Activated T-cell treated with anti-CD3 and anti-CD28 coated beads, Interleukin-2, amount 50 U/mL, for 72 hours (primary cell): ENCODE results near the gene GRK6. TPM values are rescaled to one million over a fixed set of nuclear protein-coding genes. Genes with fewer than 3 reads are reported as not detected.

Source experiments
- ATAC-seq, 2 donors: fragments of 150-1000 bp; cut with Tn5 transposase; replicated peaks in 1 of 2; 2 replicates each; pipeline ENCODE4 v1.10.0; 2021; ENCODE audit warnings: moderate library complexity in 2 of 2, mild to moderate bottlenecking in 1 of 2
- DNase-seq, 2 donors: peaks; one replicate each; pipeline ENCODE4 v3.0.0; 2021 to 2022; ENCODE audit warnings: mixed read lengths in 1 of 2
- H3K27ac Mint-ChIP-seq: one replicate; pipeline ENCODE4 v1.8.0; 2022; ENCODE audit warnings: mild to moderate bottlenecking, moderate library complexity, mixed read lengths
- H3K27me3 Mint-ChIP-seq: one replicate; pipeline ENCODE4 v1.8.0; 2022; ENCODE audit warnings: low read depth, mixed read lengths
- H3K36me3 Mint-ChIP-seq, 2 donors: one replicate each; pipeline ENCODE4 v1.8.0; 2022; ENCODE audit warnings: mixed read lengths in 2 of 2, mild to moderate bottlenecking in 1 of 2; ENCODE audit not compliant: insufficient read depth in 2 of 2
- H3K4me1 Mint-ChIP-seq: one replicate; pipeline ENCODE4 v1.8.0; 2022; ENCODE audit warnings: low read depth, mixed read lengths
- H3K4me3 Mint-ChIP-seq, 2 donors: one replicate each; pipeline ENCODE4 v1.8.0; 2022; ENCODE audit warnings: mild to moderate bottlenecking in 2 of 2, mixed read lengths in 2 of 2, moderate library complexity in 2 of 2
- H3K9me3 Mint-ChIP-seq, 2 donors: one replicate each; pipeline ENCODE4 v1.8.0; 2022; ENCODE audit warnings: mixed read lengths in 2 of 2
- total RNA-seq, 2 donors: library from RNA; stranded (reverse); gene quantifications; one replicate each; pipeline ENCODE4 v1.2.3, GENCODE V29; 2022

Gene GRK6
- total RNA-seq, 2 donors from 2014 or later, result 133 to 135 TPM

GRCh38 chr5:177389241-177390169 is 37.0 kb upstream of the GRK6 start:
- ATAC-seq, result peak; percentile 86
- H3K4me3 Mint-ChIP-seq, result peak overlapping the region; percentile 26 to 71
- no peaks in the 10 kb centered on the region for H3K27me3 Mint-ChIP-seq
- peak overlapping the region; percentile 75 for H3K27ac Mint-ChIP-seq
- H3K36me3 Mint-ChIP-seq, result no peaks in the 10 kb centered on the region
- no peaks in the 10 kb centered on the region for H3K9me3 Mint-ChIP-seq
- peaks cover 37% of the 10 kb centered on the region for H3K4me1 Mint-ChIP-seq
- peak; percentile 65 to 73 for DNase-seq

DNA sequence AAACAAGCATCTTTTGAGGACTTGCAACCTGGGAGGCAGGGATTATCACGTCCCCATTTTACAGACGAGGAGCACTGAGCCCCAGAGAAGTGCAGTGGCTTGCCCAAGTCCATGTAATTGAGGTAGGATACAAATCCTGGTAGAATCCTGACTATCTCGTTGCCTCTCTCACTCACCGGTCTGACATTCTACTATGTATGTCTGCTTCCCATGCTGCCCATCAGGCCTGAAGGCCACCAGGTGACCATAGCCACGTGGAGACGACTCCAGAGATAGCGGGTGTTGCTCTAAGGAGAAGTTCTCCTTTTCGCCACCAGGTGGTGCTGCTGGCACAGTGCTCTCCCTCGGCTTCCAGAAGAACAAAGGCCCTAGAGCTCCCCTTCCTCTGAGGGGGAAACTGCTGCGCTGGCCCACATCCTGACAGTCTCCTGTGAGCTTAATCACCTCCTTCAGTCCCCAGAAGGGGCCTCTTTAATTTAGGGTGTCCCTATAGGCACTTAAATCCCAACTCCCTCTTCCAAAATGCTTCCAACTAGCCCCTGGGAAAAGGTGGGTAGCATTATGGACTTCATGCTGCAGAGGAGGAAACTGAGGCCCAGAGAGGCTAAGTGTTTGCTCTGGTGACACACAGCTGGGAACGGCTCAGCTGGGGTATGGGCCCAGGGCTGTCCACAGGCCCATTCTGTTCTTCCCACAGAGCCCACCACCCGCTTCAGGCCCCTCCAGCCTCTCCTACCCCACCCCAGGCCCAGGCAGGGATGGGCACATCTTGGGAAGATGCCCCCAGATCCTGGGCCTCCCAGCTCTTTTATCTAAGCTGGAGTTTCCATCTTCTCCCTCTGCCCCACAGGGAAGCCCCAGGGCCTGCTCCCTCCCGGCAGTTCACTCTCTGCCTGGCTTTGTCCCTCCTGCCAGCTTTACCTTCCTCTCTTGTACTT is 35.8 kb upstream of the GRK6 start:
- peaks cover 37% of the 10 kb centered on the region for H3K4me1 Mint-ChIP-seq
- DNase-seq (peak; percentile 87 to 91), ATAC-seq (peak; percentile 59 to 63)
- H3K27ac Mint-ChIP-seq, result peak overlapping the region; percentile 78
- no peaks in the 10 kb centered on the region for H3K36me3 Mint-ChIP-seq
- H3K4me3 Mint-ChIP-seq, result peak overlapping the region; percentile 26 to 71
- H3K9me3 Mint-ChIP-seq, result no peaks in the 10 kb centered on the region
- H3K27me3 Mint-ChIP-seq, result no peaks in the 10 kb centered on the region

DNA sequence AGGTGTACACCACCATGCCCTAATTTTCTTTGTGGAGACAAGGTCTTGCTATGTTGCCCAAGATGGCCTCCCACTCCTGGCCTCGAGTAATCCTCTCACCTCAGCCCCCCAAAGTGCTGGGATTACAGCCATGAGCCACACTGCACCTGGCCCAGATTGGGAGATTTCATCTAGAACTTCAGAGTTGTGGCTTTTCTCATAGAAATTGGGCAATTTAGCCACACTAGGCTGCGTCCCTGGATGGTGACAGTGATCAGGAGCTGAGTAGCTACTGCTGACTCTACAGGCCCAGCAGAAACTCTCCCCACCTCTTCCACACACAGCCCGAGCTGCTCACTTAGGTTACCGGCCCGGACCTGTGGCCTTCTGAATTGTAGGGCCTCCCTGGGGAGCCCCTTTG is 33.7 kb upstream of the GRK6 start:
- Mint-ChIP-seq H3K9me3 (no peaks in the 10 kb centered on the region), H3K4me1 (peaks cover 37% of the 10 kb centered on the region), H3K27me3 (no peaks in the 10 kb centered on the region), H3K4me3 (no peak overlapping the region), H3K27ac (no peak overlapping the region), H3K36me3 (no peaks in the 10 kb centered on the region)
- no peak for ATAC-seq
- DNase-seq, result no peak

DNA sequence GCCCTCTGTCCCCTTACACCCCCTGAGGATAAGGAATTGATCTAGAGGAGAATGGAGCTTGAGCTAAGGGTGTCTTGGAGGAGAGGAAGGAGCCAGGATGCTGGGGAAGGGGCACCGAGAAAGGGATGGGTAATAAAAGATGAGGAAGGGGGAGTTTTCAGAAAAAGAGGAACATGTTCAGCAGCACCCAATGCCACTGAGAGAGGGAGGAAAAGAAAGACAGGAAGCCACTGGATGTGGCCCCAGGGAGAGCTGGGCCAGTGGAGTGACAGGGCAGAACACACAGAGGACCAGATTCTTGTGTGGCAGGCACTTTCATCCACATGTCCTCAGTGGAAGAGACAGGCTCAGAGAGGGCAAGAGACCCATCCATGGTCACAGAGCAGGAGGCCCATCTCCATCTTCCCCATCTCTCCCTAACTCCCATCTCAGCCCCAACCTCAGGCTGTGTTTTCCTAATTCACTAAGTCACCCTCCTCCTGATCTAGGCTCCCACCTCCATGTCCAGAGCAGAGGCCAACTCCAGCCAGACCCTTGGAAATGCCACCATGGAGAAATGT is 33.2 kb upstream of the GRK6 start:
- H3K36me3 Mint-ChIP-seq, result no peaks in the 10 kb centered on the region
- H3K9me3 Mint-ChIP-seq, result no peaks in the 10 kb centered on the region
- DNase-seq, result no peak
- H3K27me3 Mint-ChIP-seq, result no peaks in the 10 kb centered on the region
- H3K27ac Mint-ChIP-seq, result no peak overlapping the region
- no peak overlapping the region for H3K4me3 Mint-ChIP-seq
- no peak for ATAC-seq
- peaks cover 36% of the 10 kb centered on the region for H3K4me1 Mint-ChIP-seq

- Mint-ChIP-seq H3K27me3 (no peaks in the 10 kb centered on the region), H3K4me1 (peaks cover 29% of the 10 kb centered on the region), H3K27ac (no peak overlapping the region), H3K4me3 (no peak overlapping the region), H3K36me3 (no peaks in the 10 kb centered on the region), H3K9me3 (no peaks in the 10 kb centered on the region)
- ATAC-seq, result no peak
- DNase-seq, result no peak
Observed at GRCh38 chr5:177393990-177394389, 32.5 kb upstream of the GRK6 start.

DNA sequence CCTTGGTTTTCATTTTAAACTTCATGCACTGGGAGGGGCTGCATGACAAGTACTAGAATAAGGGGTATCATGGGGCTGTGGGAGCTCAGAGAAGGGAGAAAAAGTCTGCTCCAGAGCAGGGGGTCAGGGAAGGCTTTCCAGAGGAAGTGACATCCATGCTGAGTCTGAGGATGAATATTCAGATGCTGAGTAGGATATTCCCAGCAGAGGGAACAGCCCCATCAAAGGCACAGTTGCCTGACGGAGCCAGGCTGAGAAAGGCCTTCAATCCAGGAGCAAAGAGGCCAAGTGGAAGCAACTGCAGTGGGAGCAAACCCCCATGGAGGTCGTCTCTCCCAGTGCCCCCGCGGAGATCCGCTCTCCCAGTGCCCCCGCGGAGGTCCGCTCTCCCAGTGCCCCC is 30.4 kb upstream of the GRK6 start:
- Mint-ChIP-seq H3K9me3 (no peaks in the 10 kb centered on the region), H3K4me1 (peaks cover 8% of the 10 kb centered on the region), H3K36me3 (no peaks in the 10 kb centered on the region), H3K27ac (no peak overlapping the region), H3K4me3 (no peak overlapping the region), H3K27me3 (no peaks in the 10 kb centered on the region)
- ATAC-seq (no peak), DNase-seq (no peak)

GRCh38 chr5:177396807-177397206 is 29.7 kb upstream of the GRK6 start:
- no peak for ATAC-seq
- H3K4me3 Mint-ChIP-seq, result no peak overlapping the region

GRCh38 chr5:177397875-177398390 is 28.5 kb upstream of the GRK6 start:
- no peak for DNase-seq
- ATAC-seq, result no peak
- H3K4me1 Mint-ChIP-seq, result peaks cover 12% of the 10 kb centered on the region
- peaks cover 18% of the 10 kb centered on the region for H3K27me3 Mint-ChIP-seq
- no peak overlapping the region for H3K27ac Mint-ChIP-seq
- H3K36me3 Mint-ChIP-seq, result no peaks in the 10 kb centered on the region
- H3K4me3 Mint-ChIP-seq, result no peak overlapping the region
- no peaks in the 10 kb centered on the region for H3K9me3 Mint-ChIP-seq

More at GRCh38 chr5:177396807-177397206, 29.7 kb upstream of the GRK6 start:
- Mint-ChIP-seq H3K27ac (no peak overlapping the region), H3K9me3 (no peaks in the 10 kb centered on the region), H3K4me1 (peaks cover 1% of the 10 kb centered on the region), H3K36me3 (no peaks in the 10 kb centered on the region), H3K27me3 (peaks cover 7% of the 10 kb centered on the region)
- DNase-seq, result no peak

- H3K27me3 Mint-ChIP-seq, result peaks cover 23% of the 10 kb centered on the region
- no peak within 1 kb of the TSS for H3K27ac Mint-ChIP-seq
- ATAC-seq (no peak), DNase-seq (no peak)
- peaks cover 29% of the 10 kb centered on the region for H3K4me1 Mint-ChIP-seq
- no peak within 1 kb of the TSS for H3K4me3 Mint-ChIP-seq
- no peaks in the 10 kb centered on the region for H3K36me3 Mint-ChIP-seq
- no peaks in the 10 kb centered on the region for H3K9me3 Mint-ChIP-seq
Observed at GRCh38 chr5:177399997-177400868, 26.2 kb upstream of the GRK6 start, which contains the start of gene PFN3. Gene PFN3 (minus strand): TSS chr5:177400661. CDS start chr5:177400576, 85 bp downstream.

DNA sequence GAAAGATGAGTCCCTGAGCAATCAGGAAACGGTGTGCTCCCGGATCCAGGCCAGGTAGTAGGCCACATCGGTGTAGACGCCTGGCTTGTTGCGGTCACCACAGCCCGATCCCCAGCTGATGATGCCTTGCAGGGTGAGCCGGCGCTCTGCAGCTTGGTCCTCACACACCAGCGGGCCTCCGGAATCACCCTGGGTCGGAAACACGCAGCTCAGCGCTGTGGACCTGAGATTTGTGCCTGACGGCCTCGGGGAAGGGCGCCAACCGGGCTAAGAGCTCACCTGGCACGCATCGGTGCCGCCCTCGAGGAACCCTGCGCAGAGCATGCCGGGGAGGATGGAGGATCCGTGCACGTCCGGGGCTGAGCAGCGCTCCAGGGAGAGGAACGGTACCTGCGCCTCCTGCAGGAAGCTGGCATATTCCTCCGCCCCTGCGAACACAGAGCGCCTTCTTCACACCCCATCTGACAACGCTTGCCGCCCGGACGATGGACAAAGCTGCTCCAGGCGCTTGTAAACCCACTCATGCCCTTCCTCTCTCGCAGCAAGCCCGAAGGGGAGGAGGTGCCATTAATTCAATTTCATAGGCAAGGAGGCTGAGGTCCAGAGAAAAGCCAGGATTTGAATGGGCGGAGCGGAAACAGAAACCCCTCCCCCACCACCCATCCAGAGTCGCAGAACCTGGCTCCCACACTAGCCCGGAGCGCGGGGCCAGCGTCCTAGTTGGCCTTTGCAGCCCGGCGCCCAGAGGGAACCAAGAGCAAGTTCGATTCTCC is 24.0 kb upstream of the GRK6 start:
- DNase-seq (peak; percentile 70 to 79), ATAC-seq (peak; percentile 30 to 40)
- H3K27me3 Mint-ChIP-seq, result peaks cover 23% of the 10 kb centered on the region
- H3K27ac Mint-ChIP-seq, result no peak overlapping the region
- H3K4me1 Mint-ChIP-seq, result peaks cover 32% of the 10 kb centered on the region
- H3K9me3 Mint-ChIP-seq, result no peaks in the 10 kb centered on the region
- H3K4me3 Mint-ChIP-seq, result peak overlapping the region; percentile 92 to 93
- H3K36me3 Mint-ChIP-seq, result no peaks in the 10 kb centered on the region

DNA sequence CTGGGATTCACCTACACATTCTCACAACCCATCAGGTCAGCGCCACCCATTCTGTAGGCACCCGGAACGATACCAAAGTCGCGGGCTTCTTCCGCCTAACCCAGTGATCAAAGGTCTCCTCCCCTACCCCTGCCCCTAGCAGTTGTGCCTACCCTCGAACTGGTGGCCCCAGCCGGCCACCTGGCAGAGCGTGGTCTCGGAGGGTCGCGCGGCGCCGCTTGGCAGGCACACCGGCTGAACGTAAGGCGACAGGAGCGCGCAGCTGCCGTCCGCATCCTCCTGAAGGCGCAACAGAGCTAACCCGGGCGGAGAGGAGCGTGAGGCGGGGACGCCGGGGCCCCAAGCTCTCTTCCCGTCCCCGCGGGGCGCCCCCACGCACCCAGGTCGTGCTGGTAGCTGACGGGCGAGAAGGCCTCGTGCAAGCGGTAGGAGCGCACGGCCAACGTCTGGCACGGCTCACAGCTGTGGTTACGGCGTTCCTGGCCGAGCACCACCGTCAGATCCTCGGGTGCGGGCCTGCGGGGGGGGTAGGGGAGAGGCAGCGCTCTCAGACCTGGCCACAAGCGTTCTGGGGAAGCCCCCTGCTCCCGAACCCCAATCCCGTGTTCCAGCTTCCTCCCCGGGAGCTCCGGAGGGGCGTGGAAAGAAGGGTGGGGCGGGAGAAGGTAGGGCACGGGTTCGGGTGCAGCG is 23.2 kb upstream of the GRK6 start:
- H3K36me3 Mint-ChIP-seq, result no peaks in the 10 kb centered on the region
- ATAC-seq (peak; percentile 40 to 46), DNase-seq (peak; percentile 68 to 71)
- peaks cover 32% of the 10 kb centered on the region for H3K4me1 Mint-ChIP-seq
- no peaks in the 10 kb centered on the region for H3K9me3 Mint-ChIP-seq
- no peak overlapping the region for H3K27ac Mint-ChIP-seq
- peak overlapping the region; percentile 92 to 93 for H3K4me3 Mint-ChIP-seq
- H3K27me3 Mint-ChIP-seq, result peaks cover 23% of the 10 kb centered on the region
